ENCODE data around the gene CLTCL1. TPM values are rescaled to one million over a fixed set of nuclear protein-coding genes. Genes with fewer than 3 reads are reported as not detected.

CLTCL1 gene
- total RNA-seq: 1 to 10 TPM; 2.8 to 8.9 (median 5.2) TPM
- 10 to 100 TPM in 1 of 2 donors, 1 to 10 TPM in 1; 3.9 to 10.7 TPM for polyA plus RNA-seq
- long read RNA-seq, donor 1, partial matches to known transcripts: 11 of 15 reads
- long read RNA-seq, donor 1, other reads (novel, unspliced or antisense): 4 of 15 reads
- long read RNA-seq, donor 2: 0 reads
- long read RNA-seq, donor 3, full-length matches to known transcripts: 5 of 17 reads
- long read RNA-seq, donor 3, partial matches to known transcripts: 7 of 17 reads
- long read RNA-seq, donor 3, other reads (novel, unspliced or antisense): 5 of 17 reads

DNA sequence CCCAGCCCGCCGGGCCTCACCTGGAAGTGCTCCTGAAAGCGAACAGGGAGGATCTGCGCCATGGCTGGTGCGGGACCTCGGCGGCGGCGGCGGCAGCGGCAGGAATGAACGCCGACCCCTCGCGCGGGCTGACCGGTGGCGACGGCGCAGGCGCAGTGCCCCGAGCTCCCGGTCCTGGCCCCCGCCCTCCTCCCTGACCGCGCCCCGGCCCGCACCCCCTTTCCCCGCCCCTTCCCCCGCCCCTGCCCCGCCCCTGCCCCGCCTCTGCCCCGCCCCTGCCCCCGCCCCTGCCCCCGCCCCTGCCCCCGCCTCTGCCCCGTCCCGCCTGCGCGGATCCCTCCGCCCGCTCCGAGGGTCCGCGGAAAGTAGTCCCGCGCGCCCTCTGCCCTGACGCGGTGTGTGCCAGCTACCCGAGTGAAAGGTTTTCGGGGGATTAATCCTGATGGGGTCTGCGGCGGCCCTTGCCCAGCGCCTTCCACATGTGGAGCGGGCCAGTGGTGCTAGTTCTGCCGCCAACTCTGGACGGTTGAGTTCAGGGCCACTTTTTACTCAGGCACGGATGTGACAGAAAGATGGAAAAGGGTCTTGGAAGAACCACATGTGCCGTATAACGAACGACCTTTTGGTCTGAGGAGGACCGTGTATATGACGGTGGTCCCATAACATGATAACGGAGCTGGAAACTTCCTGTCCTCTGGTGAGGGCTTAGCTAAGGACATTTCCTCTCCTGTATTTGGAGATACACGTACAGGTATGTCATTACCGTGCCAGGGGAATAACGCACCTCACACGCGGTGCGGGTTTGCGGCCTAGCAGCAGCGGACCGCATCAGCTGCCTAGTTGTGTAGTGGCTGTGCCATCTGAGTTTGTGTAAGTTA lies at the start of gene CLTCL1:
Gene CLTCL1, minus strand, starts transcription at position 140 of the 878 bp plus-strand sequence. Its CDS starts 78 bp downstream, at position 62.
- H3K27me3 ChIP-seq: no peaks in the 10 kb centered on the region
- 0 to 3% (median 2%) methylated on average over 53 to 67 of the region's 74 CpGs for WGBS, 3 donors
- H3K36me3 ChIP-seq: no peaks in the 10 kb centered on the region
- peak; percentile 82 to 89 (median 87) for DNase-seq
- TF ChIP-seq, protein P1, sequence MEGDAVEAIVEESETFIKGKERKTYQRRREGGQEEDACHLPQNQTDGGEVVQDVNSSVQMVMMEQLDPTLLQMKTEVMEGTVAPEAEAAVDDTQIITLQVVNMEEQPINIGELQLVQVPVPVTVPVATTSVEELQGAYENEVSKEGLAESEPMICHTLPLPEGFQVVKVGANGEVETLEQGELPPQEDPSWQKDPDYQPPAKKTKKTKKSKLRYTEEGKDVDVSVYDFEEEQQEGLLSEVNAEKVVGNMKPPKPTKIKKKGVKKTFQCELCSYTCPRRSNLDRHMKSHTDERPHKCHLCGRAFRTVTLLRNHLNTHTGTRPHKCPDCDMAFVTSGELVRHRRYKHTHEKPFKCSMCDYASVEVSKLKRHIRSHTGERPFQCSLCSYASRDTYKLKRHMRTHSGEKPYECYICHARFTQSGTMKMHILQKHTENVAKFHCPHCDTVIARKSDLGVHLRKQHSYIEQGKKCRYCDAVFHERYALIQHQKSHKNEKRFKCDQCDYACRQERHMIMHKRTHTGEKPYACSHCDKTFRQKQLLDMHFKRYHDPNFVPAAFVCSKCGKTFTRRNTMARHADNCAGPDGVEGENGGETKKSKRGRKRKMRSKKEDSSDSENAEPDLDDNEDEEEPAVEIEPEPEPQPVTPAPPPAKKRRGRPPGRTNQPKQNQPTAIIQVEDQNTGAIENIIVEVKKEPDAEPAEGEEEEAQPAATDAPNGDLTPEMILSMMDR (IDR thresholded peaks at IDR 0.05): no peak
- peak within 1 kb of the TSS; percentile 72 for H3K4me3 ChIP-seq
- H3K9me3 ChIP-seq: no peaks in the 10 kb centered on the region
- intact Hi-C loops (cut with DNase I): loop anchor here in 2 of 4 donors (5.0 to 10.0 kb wide), 2 partner anchors 115 to 133 kb away; partner anchors contain the start of gene SLC25A1 (in 1 of the 2)
- H3K27ac ChIP-seq: peak within 1 kb of the TSS; percentile 13 to 61
- H3K4me1 ChIP-seq (ENCODE audit: insufficient read depth): no peaks in the 10 kb centered on the region

DNA sequence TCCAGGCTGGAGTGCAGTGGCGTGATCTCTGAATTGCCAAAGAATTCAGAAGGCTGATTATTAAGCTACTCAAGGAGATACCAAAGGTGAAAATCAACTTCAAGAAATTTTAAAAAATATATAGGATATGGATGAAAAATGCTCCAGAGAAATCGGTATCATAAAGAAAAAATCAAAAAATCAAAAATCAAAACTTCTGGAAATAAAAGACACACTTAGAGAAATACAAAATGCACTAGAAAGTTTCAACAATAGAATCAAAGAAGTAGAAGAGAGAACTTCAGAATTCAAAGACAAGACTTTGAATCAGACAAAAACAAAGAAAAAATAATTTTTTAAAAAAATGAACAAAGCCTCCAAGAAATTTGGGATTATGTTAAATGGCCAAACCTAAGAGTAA lies 45.6 kb upstream of the CLTCL1 start:
- no peak overlapping the region for H3K4me3 ChIP-seq
- DNase-seq: no peak
- H3K27ac ChIP-seq: no peak overlapping the region
- 97 to 99% (median 97%) methylated on average over 2 of the region's 2 CpGs for WGBS, 3 donors
- H3K27me3 ChIP-seq: no peaks in the 10 kb centered on the region
- intact Hi-C loops (cut with DNase I): no loop called here
- TF ChIP-seq, protein P1 (IDR thresholded peaks at IDR 0.05): no peak
- TF ChIP-seq EP300 (IDR thresholded peaks at IDR 0.05) (no peak), POLR2A (IDR thresholded peaks at IDR 0.05) (no peak)
- H3K4me1 ChIP-seq (ENCODE audit: insufficient read depth): no peaks in the 10 kb centered on the region
- peaks cover 0 to 13% of the 10 kb centered on the region in 2 donors for H3K9me3 ChIP-seq
- no peaks in the 10 kb centered on the region for H3K36me3 ChIP-seq

DNA sequence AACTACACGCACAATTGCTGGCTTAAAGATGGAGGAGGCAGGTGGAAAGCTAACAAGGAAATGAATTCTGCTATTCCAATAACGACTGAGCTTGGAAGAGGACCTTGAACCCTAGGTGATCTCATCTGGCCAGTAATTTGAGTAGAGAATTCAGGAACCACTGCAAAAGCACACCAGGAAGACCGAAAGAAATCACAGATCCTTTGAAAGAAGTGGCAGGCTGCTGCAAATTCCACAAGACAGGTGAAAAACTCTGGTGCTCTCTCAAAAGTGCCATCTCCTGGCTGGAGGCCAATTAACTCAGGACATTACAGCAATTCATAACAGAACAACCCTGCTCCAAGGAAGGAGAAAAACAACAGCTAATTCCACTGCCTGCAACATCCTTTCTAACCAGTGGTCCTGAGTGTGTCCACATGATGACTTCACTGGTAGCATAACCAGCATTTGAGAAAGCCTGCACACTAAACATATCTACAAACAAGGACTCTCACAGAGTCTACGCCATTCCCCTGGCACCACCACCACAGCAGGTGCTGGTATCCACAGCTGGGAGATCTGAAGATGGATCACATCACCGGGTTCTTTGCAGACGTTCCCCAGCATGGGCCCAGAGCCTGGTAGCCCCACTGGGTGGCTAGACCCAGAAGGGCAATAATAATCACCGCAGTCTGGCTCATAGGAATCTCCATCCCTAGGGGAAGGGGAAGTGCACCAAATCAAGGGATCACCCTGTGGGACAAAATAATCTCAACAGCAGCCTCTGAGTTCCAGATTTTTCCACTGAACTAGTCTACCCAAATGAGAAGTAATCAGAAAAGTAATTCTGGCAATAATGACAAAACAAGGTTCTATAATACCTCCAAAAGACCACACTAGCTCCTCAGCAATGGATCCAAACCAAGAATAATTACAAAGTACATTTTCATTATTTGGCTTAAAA lies 44.9 kb upstream of the CLTCL1 start:
- no peak overlapping the region for H3K27ac ChIP-seq
- intact Hi-C loops (cut with DNase I): no loop called here
- DNase-seq: no peak
- TF ChIP-seq EP300 (IDR thresholded peaks at IDR 0.05): no peak
- TF ChIP-seq, protein P1 (IDR thresholded peaks at IDR 0.05): no peak
- TF ChIP-seq POLR2A (IDR thresholded peaks at IDR 0.05): no peak
- no peaks in the 10 kb centered on the region for H3K4me1 ChIP-seq (ENCODE audit: insufficient read depth)
- WGBS, 3 donors: 91 to 96% (median 93%) methylated on average over 7 of the region's 7 CpGs
- no peak overlapping the region for H3K4me3 ChIP-seq
- H3K36me3 ChIP-seq: peaks cover 2% of the 10 kb centered on the region
- H3K27me3 ChIP-seq: no peaks in the 10 kb centered on the region
- peaks cover 0 to 13% of the 10 kb centered on the region in 2 donors for H3K9me3 ChIP-seq

DNA sequence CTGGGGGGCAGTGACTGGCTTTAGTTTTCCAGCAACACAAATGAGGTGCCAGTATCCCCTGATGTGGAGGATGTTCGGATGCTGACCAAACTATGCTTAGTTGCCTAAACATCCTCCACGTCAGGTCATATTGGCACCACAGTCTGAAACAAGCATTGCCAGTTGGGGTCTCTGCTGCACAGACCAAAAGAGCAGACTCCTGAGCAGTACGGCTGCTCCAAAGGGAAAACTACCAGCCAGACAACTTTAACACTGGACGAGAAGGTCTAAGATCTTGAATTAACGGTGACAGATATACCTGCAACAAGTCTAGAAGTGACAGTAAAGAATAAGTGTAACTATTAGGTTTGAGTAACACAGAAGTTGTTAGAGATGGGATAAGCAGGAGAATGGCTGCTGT lies 40.5 kb upstream of the CLTCL1 start:
- 95 to 97% (median 96%) methylated on average over 5 of the region's 5 CpGs for WGBS, 3 donors
- no peak for DNase-seq
- Histone ChIP-seq H3K4me1 (ENCODE audit: insufficient read depth) (no peaks in the 10 kb centered on the region), H3K27ac (no peak overlapping the region), H3K9me3 (peaks cover 0 to 9% of the 10 kb centered on the region in 2 donors), H3K36me3 (peaks cover 2% of the 10 kb centered on the region), H3K4me3 (no peak overlapping the region), H3K27me3 (no peaks in the 10 kb centered on the region)
- intact Hi-C loops (cut with DNase I): no loop called here
- TF ChIP-seq POLR2A (IDR thresholded peaks at IDR 0.05) (no peak), EP300 (IDR thresholded peaks at IDR 0.05) (no peak)
- TF ChIP-seq, protein P1 (IDR thresholded peaks at IDR 0.05): no peak

All from ovary (tissue), 10 donors.